ENCODE data around the gene RNASEH2C.
"Not testable (repeated sequence)": the region's sequence is repeated elsewhere in the genome, so short reads cannot be mapped to it uniquely, and the experiment has no call there.

Gene RNASEH2C

DNA sequence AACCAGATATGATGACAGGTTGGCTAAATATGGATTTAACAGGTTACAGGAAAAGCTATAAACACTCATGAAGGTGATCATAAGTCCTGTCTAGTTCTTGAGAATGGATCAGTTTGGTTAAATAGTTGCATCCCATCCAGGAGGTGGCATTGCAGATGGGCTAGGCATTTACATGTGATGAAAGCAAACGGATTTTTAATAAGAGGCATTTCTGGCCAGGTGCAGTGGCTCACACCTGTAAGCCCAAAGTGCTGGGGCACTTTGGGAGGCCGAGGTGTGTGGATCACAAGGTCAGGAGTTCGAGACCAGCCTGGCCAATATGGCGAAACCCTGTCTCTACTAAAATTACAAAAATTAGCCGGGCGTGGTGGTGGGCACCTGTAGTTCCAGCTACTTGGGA lies 37.1 kb downstream of the RNASEH2C start:
- not testable (repeated sequence) for DNase-seq (ENCODE audit: low spot score)

DNA sequence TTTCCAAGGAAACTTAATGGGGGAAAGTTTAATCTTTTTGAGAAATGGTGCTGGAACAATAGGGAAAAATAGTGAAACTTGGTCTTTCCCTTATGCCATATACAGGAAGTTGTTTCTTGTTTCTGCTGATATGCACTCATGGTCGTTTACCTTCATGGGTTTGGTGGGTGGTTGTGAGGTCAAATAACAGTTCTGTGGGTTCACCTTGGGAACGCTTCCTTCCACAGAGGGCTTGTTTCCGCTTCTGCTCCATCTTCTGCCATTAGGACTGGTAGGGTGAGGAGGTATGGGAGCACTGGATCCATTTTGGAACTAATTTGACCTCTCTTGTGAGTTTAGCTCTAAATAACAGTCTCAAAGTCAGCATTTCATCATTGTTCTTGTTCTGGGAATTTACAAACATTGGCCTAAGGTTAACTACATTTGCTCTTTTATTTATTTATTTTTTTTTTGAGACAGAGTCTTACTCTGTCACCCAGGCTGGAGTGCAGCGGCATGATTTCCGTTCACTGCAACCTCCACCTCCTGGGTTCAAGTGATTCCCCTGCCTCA lies 40.3 kb downstream of the RNASEH2C start:
- DNase-seq (ENCODE audit: low spot score), result no peak

DNA sequence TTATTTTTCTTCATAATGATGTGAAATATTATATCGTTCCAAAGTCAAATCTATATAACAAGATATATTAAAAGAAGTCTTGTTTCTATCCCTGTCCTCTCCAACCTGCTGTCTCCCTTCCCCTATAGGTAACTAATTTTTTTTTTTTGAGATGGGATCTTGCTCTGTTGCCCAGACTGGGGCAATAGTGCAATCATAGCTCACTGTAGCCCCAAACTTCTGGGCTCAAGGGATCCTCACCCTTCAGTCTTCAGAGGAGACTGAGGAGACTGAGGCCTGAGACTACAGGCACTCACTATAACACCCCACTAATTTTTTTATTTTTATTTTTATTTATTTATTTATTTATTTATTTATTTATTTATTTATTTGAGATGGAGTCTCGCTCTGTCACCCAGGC lies 47.6 kb downstream of the RNASEH2C start:
- DNase-seq (ENCODE audit: low spot score), result no peak

DNA sequence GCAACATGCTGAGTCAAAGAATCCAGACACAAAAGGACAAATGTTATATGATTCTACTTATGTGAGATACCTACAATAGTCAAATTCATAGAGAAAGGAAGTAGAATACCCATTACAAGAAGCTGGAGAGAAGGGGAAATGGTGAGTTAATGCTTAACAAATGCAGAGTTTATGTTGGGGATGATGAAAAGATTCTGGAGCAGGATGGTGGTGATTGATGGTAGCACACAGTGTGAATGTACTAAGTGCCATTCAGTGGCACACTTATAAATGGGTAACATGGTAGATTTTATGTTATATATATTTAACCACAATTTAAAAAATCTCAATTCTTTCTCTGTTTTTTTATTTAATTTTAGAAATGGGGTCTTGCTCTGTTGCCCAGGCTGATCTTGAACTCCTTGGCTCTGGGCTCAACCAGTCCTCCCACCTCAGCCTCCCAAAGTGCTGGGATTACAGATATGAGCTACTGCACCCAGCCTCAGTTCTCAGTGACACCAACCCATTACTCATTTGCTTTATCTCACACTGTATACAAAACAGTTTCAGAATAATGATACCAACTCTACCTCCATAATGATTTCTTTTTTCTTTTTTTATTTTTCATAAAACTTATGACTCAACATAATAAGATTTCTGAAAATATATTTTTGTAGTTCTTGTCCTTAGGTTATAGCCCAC lies 48.3 kb downstream of the RNASEH2C start:
- DNase-seq (ENCODE audit: low spot score), result no peak

All from hematopoietic multipotent progenitor cell treated with erythropoietin and hydrocortisone succinate and interleukin-3 and kit ligand, for 17 days (in vitro differentiated cells).